T-helper 22 cell (primary cell): ENCODE measurements around the gene ENO1.
A peak's percentile ranks its signal among the peaks of the same experiment; 100 is the strongest.
"Not testable (repeated sequence)": the region's sequence is repeated elsewhere in the genome, so short reads cannot be mapped to it uniquely, and the experiment has no call there.

ENCODE experiments used
- DNase-seq: peaks from one replicate; pipeline ENCODE4 v3.0.0-alpha.2; 2020; ENCODE audit warnings: low read depth

The ENO1 gene

GRCh38 chr1:8845104-8846097 lies 33.1 kb downstream of the ENO1 start:
- no peak for DNase-seq

- no peak for DNase-seq
These were observed 33.9 kb downstream of the ENO1 start for GRCh38 chr1:8844501-8845006.

GRCh38 chr1:8841395-8841794 lies 37.1 kb downstream of the ENO1 start:
- DNase-seq: no peak

- no peak for DNase-seq
These were observed 38.5 kb downstream of the ENO1 start for GRCh38 chr1:8839990-8840389.

GRCh38 chr1:8835941-8836643 lies 42.4 kb downstream of the ENO1 start:
- no peak for DNase-seq

GRCh38 chr1:8831340-8831739 lies 47.1 kb downstream of the ENO1 start:
- no peak for DNase-seq

- DNase-seq: not testable (repeated sequence)
These were observed 47.8 kb downstream of the ENO1 start for GRCh38 chr1:8830732-8831131.

GRCh38 chr1:8825985-8826481 lies 52.5 kb downstream of the ENO1 start:
- no peak for DNase-seq

GRCh38 chr1:8823295-8823664 lies 55.2 kb downstream of the ENO1 start:
- DNase-seq: no peak

GRCh38 chr1:8822373-8823294 lies 55.9 kb downstream of the ENO1 start:
- DNase-seq: no peak

GRCh38 chr1:8821084-8821483 lies 57.4 kb downstream of the ENO1 start:
- DNase-seq: no peak

GRCh38 chr1:8818789-8819188 lies 59.7 kb downstream of the ENO1 start:
- not testable (repeated sequence) for DNase-seq

- no peak for DNase-seq
These were observed 60.1 kb downstream of the ENO1 start for GRCh38 chr1:8818325-8818775.

GRCh38 chr1:8817412-8818324 lies 60.8 kb downstream of the ENO1 start, which contains the start of gene RERE:
TSS of gene RERE (minus strand) at chr1:8817640.
- peak; percentile 91 for DNase-seq

- peak; percentile 2 for DNase-seq
These were observed 61.6 kb downstream of the ENO1 start for GRCh38 chr1:8816831-8817411.

- no peak for DNase-seq
These were observed 62.2 kb downstream of the ENO1 start for GRCh38 chr1:8816264-8816663.

- DNase-seq: no peak
These were observed 62.8 kb downstream of the ENO1 start for GRCh38 chr1:8815582-8816151.

- DNase-seq: no peak
These were observed 63.6 kb downstream of the ENO1 start for GRCh38 chr1:8814865-8815264.

- no peak for DNase-seq
These were observed 64.5 kb downstream of the ENO1 start for GRCh38 chr1:8813991-8814390.
